ENCODE measurements around the gene NOVA2. TPM values are rescaled to one million over a fixed set of nuclear protein-coding genes. Genes with fewer than 3 reads are reported as not detected.

NOVA2 gene
- total RNA-seq, 1 experiment from 2014 or later, result 2.5 TPM

GRCh38 chr19:45927565-45928261 lies 46.0 kb downstream of the NOVA2 start (continued):
- no peak; a peak in 1 of 6 replicates for TF ChIP-seq CTCF (IDR thresholded peaks at IDR 0.05 in 2 of 3, conservative IDR thresholded peaks at IDR 0.05 in 1 of 3; ENCODE audit: borderline replicate concordance in 1 of 3, insufficient read depth in 1 of 3, low read depth in 2 of 3, low read length in 2 of 3)

GRCh38 chr19:45924891-45925447 lies 48.7 kb downstream of the NOVA2 start:
- no TSS peak for BruUV-seq (replicated peaks)
- no peaks in the 10 kb centered on the region for H3K9me3 ChIP-seq (ENCODE audit: control insufficient read depth in 1 of 2, insufficient read depth in 1 of 2, low read depth in 1 of 2, low read length in 2 of 2)
- CTCF ChIA-PET, result no interaction called here
- DNase-seq (ENCODE audit: low read depth, low spot score), result peak; percentile 39
- TF ChIP-seq ZBTB33 (IDR thresholded peaks at IDR 0.05; ENCODE audit: extremely low read depth, insufficient replicate concordance, low read length) (no peak), CBX3 (IDR thresholded peaks at IDR 0.05; ENCODE audit: low read depth) (peak; percentile 57; the same call in 1 of the 2 replicates), SP1 (IDR thresholded peaks at IDR 0.05; ENCODE audit: low read depth) (peak; percentile 10; the same call in 1 of the 2 replicates)
- H3K4me2 ChIP-seq (ENCODE audit: low read length), result peak overlapping the region; percentile 34
- no peaks in the 10 kb centered on the region for H3K9me2 ChIP-seq (ENCODE audit: insufficient read depth)
- peak overlapping the region; percentile 24 for H2AFZ ChIP-seq (ENCODE audit: low read depth, low read length, poor library complexity, severe bottlenecking)
- H3K9ac ChIP-seq (ENCODE audit: low read length), result no peak overlapping the region
- no peak overlapping the region for H3K4me3 ChIP-seq (replicated peaks in 1 of 2; ENCODE audit: low read depth in 1 of 2, low read length in 2 of 2)
- intact Hi-C loops (cut with micrococcal nuclease), result no loop called here
- POLR2A ChIA-PET, result interaction anchor here (0.6 to 0.7 kb wide), 2 partner anchors 155 to 692 kb away, joined by 3 read pairs; no protein-coding TSS in a partner anchor
- ATAC-seq, result peak; percentile 36
- H4K20me1 ChIP-seq (ENCODE audit: insufficient read depth), result no peaks in the 10 kb centered on the region
- H3K36me3 ChIP-seq (ENCODE audit: control insufficient read depth in 1 of 2, insufficient read depth in 2 of 2, low read length in 2 of 2), result no peaks in the 10 kb centered on the region
- no peaks in the 10 kb centered on the region for H3K27me3 ChIP-seq (ENCODE audit: insufficient read depth, low read length)
- H3K4me1 ChIP-seq (ENCODE audit: control insufficient read depth in 1 of 2, insufficient read depth in 2 of 2, low read length in 2 of 2), result peaks cover 12 to 29% of the 10 kb centered on the region in 2 experiments
- RAD21 ChIA-PET (ENCODE audit: low non-redundant PET in 1 of 2, low total read pairs in 2 of 2, uncharacterized antibody in 2 of 2, unreplicated experiment in 2 of 2), result interaction anchor here in 1 of 2 experiments (1.3 kb wide), 1 partner anchor 22 kb away, joined by 3 read pairs; the partner anchor contains the start of gene MYPOP
- no peaks in the 10 kb centered on the region for H3K79me2 ChIP-seq (ENCODE audit: insufficient read depth, low read length)
- H3K27ac ChIP-seq (ENCODE audit: low read depth, low read length), result no peak overlapping the region
